ENCODE measurements around the gene PCNX1. TPM values are rescaled to one million over a fixed set of nuclear protein-coding genes. Genes with fewer than 3 reads are reported as not detected.
"Not testable (repeated sequence)": the region's sequence is repeated elsewhere in the genome, so short reads cannot be mapped to it uniquely, and the experiment has no call there.

PCNX1 gene
- total RNA-seq, result 100 to 1,000 TPM; 115 to 128 TPM
- polyA plus RNA-seq, result 10 to 100 TPM; 10.7 to 21.8 TPM

GRCh38 chr14:70907176-70907995 is at the start of gene PCNX1:
TSS of gene PCNX1 (plus strand) at chr14:70907459. CDS start at chr14:70907851, 392 bp downstream.
- peak within 1 kb of the TSS; percentile 88 to 99 (median 94) for H3K4me3 Mint-ChIP-seq
- ChIA-PET POLR2A (ENCODE audit: partially characterized antibody) (interaction anchor here (0.7 to 8.3 kb wide), 35 partner anchors 8 to 1141 kb away, joined by 3 to 164 read pairs (median 8); partner anchors contain the start of gene MAP3K9), CTCF (ENCODE audit: partially characterized antibody) (interaction anchor here (0.7 to 4.9 kb wide), 38 partner anchors 8 to 246 kb away, joined by 3 to 219 read pairs (median 10); partner anchors contain the start of gene MAP3K9)
- peaks cover 0 to 2% (median 0%) of the 10 kb centered on the region in 8 donors for H3K9me3 Mint-ChIP-seq
- Histone ChIP-seq H3K27ac (ENCODE audit: low read depth, low read length) (peak within 1 kb of the TSS; percentile 79), H3K36me3 (ENCODE audit: insufficient read depth, low read length) (no peaks in the 10 kb centered on the region), H3K4me1 (ENCODE audit: insufficient read depth, low read length) (peaks cover 61% of the 10 kb centered on the region), H3K9me3 (ENCODE audit: control insufficient read depth in 1 of 2, low read length in 2 of 2) (no peaks in the 10 kb centered on the region), H3K4me3 (ENCODE audit: low read length in 2 of 2) (peak within 1 kb of the TSS; percentile 74 to 79), H3K27me3 (ENCODE audit: insufficient read depth, low read length) (no peaks in the 10 kb centered on the region)
- H3K36me3 Mint-ChIP-seq, result peaks cover 1 to 23% of the 10 kb centered on the region in 2 donors
- H3K27ac Mint-ChIP-seq, result peak within 1 kb of the TSS; percentile 95 to 99 (median 98)
- DNase-seq, result peak; percentile 94 to 95 (median 95)
- no peaks in the 10 kb centered on the region for H3K27me3 Mint-ChIP-seq
- H3K4me1 Mint-ChIP-seq, result peaks cover 38 to 73% (median 61%) of the 10 kb centered on the region in 4 donors
- intact Hi-C loops (cut with micrococcal nuclease), result loop anchor here (1.0 to 2.0 kb wide), 7 partner anchors 13 to 104 kb away; no protein-coding TSS in a partner anchor

- Histone ChIP-seq H3K27me3 (ENCODE audit: insufficient read depth, low read length) (no peaks in the 10 kb centered on the region), H3K4me1 (ENCODE audit: insufficient read depth, low read length) (no peaks in the 10 kb centered on the region), H3K36me3 (ENCODE audit: insufficient read depth, low read length) (no peaks in the 10 kb centered on the region), H3K27ac (ENCODE audit: low read depth, low read length) (no peak overlapping the region), H3K9me3 (ENCODE audit: control insufficient read depth in 1 of 2, low read length in 2 of 2) (no peaks in the 10 kb centered on the region), H3K4me3 (ENCODE audit: low read length in 2 of 2) (no peak overlapping the region)
- Mint-ChIP-seq H3K27me3 (no peaks in the 10 kb centered on the region), H3K9me3 (no peaks in the 10 kb centered on the region), H3K4me3 (no peak overlapping the region), H3K36me3 (no peaks in the 10 kb centered on the region), H3K4me1 (peaks cover 4 to 6% (median 5%) of the 10 kb centered on the region in 4 donors), H3K27ac (no peak overlapping the region)
- ChIA-PET CTCF (ENCODE audit: partially characterized antibody) (interaction anchor here (0.9 kb wide), 1 partner anchor 47 kb away, joined by 3 read pairs; no protein-coding TSS in a partner anchor), POLR2A (ENCODE audit: partially characterized antibody) (no interaction called here)
- intact Hi-C loops (cut with micrococcal nuclease), result no loop called here
- no peak for DNase-seq
These were observed 49.8 kb upstream of the PCNX1 start for GRCh38 chr14:70857496-70857890.

DNA sequence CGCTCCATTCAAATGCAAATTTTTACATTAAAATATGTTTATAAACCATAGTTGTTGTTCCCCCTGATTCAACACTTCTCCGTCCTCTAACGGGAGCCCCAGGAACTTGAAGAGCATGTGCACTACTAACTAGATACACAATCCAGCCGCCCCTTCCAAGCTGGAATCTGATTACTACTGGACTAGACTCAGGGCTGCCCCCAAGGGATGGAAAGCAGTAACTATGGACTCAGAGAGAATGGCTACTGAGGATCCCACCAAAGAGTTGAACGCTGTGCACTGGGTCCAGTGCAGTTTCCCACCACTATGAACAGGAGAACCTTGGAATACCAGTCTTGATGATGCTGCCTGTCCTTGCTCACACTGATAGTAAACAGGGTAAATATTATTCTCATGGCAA is 48.6 kb upstream of the PCNX1 start:
- H3K27ac ChIP-seq (ENCODE audit: low read depth, low read length), result no peak overlapping the region
- H3K27me3 Mint-ChIP-seq, result no peaks in the 10 kb centered on the region
- CTCF ChIA-PET (ENCODE audit: partially characterized antibody), result no interaction called here
- POLR2A ChIA-PET (ENCODE audit: partially characterized antibody), result no interaction called here
- H3K4me3 ChIP-seq (ENCODE audit: low read length in 2 of 2), result no peak overlapping the region
- no peak overlapping the region for H3K4me3 Mint-ChIP-seq
- no peaks in the 10 kb centered on the region for H3K27me3 ChIP-seq (ENCODE audit: insufficient read depth, low read length)
- no peak for DNase-seq
- H3K4me1 ChIP-seq (ENCODE audit: insufficient read depth, low read length), result no peaks in the 10 kb centered on the region
- intact Hi-C loops (cut with micrococcal nuclease), result no loop called here
- H3K27ac Mint-ChIP-seq, result no peak overlapping the region
- peaks cover 4 to 6% (median 5%) of the 10 kb centered on the region in 4 donors for H3K4me1 Mint-ChIP-seq
- H3K36me3 Mint-ChIP-seq, result no peaks in the 10 kb centered on the region
- no peaks in the 10 kb centered on the region for H3K36me3 ChIP-seq (ENCODE audit: insufficient read depth, low read length)
- no peaks in the 10 kb centered on the region for H3K9me3 Mint-ChIP-seq
- H3K9me3 ChIP-seq (ENCODE audit: control insufficient read depth in 1 of 2, low read length in 2 of 2), result no peaks in the 10 kb centered on the region

GRCh38 chr14:70866992-70867391 is 40.3 kb upstream of the PCNX1 start:
- peaks cover 0 to 14% of the 10 kb centered on the region in 2 donors for H3K36me3 Mint-ChIP-seq
- H3K27ac ChIP-seq (ENCODE audit: low read depth, low read length); H3K27me3 Mint-ChIP-seq; intact Hi-C loops (cut with micrococcal nuclease); H3K9me3 ChIP-seq (ENCODE audit: control insufficient read depth in 1 of 2, low read length in 2 of 2); H3K27ac Mint-ChIP-seq; H3K4me3 Mint-ChIP-seq; DNase-seq; H3K27me3 ChIP-seq (ENCODE audit: insufficient read depth, low read length); H3K4me1 ChIP-seq (ENCODE audit: insufficient read depth, low read length); H3K36me3 ChIP-seq (ENCODE audit: insufficient read depth, low read length); POLR2A ChIA-PET (ENCODE audit: partially characterized antibody); H3K4me3 ChIP-seq (ENCODE audit: low read length in 2 of 2): not testable (repeated sequence)
- H3K4me1 Mint-ChIP-seq, result peaks cover 1 to 11% (median 7%) of the 10 kb centered on the region in 4 donors
- CTCF ChIA-PET (ENCODE audit: partially characterized antibody), result interaction anchor here (0.9 to 1.6 kb wide), 3 partner anchors 29 to 89 kb away, joined by 3 read pairs; partner anchors contain the start of gene PCNX1
- peaks cover 0 to 17% (median 6%) of the 10 kb centered on the region in 8 donors for H3K9me3 Mint-ChIP-seq

- Histone ChIP-seq H3K27ac (ENCODE audit: low read depth, low read length) (no peak overlapping the region), H3K4me1 (ENCODE audit: insufficient read depth, low read length) (peaks cover 23% of the 10 kb centered on the region), H3K4me3 (ENCODE audit: low read length in 2 of 2) (no peak overlapping the region), H3K9me3 (ENCODE audit: control insufficient read depth in 1 of 2, low read length in 2 of 2) (no peaks in the 10 kb centered on the region), H3K27me3 (ENCODE audit: insufficient read depth, low read length) (no peaks in the 10 kb centered on the region), H3K36me3 (ENCODE audit: insufficient read depth, low read length) (no peaks in the 10 kb centered on the region)
- Mint-ChIP-seq H3K27ac (peak overlapping the region in 5 of 7 donors; percentile 44 to 98 (median 74)), H3K9me3 (peaks cover 0 to 16% (median 6%) of the 10 kb centered on the region in 8 donors), H3K36me3 (peaks cover 5 to 14% of the 10 kb centered on the region in 2 donors), H3K4me3 (peak overlapping the region in 6 of 8 donors; percentile 5 to 93 (median 90)), H3K4me1 (peaks cover 10 to 26% (median 21%) of the 10 kb centered on the region in 4 donors), H3K27me3 (no peaks in the 10 kb centered on the region)
- DNase-seq, result no peak
- intact Hi-C loops (cut with micrococcal nuclease), result loop anchor here (5.0 kb wide), 1 partner anchor 49 kb away; no protein-coding TSS in a partner anchor
- ChIA-PET CTCF (ENCODE audit: partially characterized antibody) (interaction anchor here (1.7 to 5.0 kb wide), 6 partner anchors 14 to 83 kb away, joined by 4 to 85 read pairs (median 14); partner anchors contain the start of gene PCNX1), POLR2A (ENCODE audit: partially characterized antibody) (interaction anchor here (1.1 to 4.7 kb wide), 5 partner anchors 14 to 75 kb away, joined by 4 to 62 read pairs (median 4); partner anchors contain the start of gene MAP3K9)
These were observed 36.3 kb upstream of the PCNX1 start for GRCh38 chr14:70871001-70871400.

GRCh38 chr14:70871863-70872677 is 35.2 kb upstream of the PCNX1 start:
- Histone ChIP-seq H3K27ac (ENCODE audit: low read depth, low read length) (peak overlapping the region; percentile 65), H3K27me3 (ENCODE audit: insufficient read depth, low read length) (no peaks in the 10 kb centered on the region), H3K4me1 (ENCODE audit: insufficient read depth, low read length) (peaks cover 23% of the 10 kb centered on the region), H3K36me3 (ENCODE audit: insufficient read depth, low read length) (no peaks in the 10 kb centered on the region), H3K4me3 (ENCODE audit: low read length in 2 of 2) (peak overlapping the region in 1 of 2 donors; percentile 56), H3K9me3 (ENCODE audit: control insufficient read depth in 1 of 2, low read length in 2 of 2) (no peaks in the 10 kb centered on the region)
- DNase-seq, result peak; percentile 49 to 58 (median 54)
- POLR2A ChIA-PET (ENCODE audit: partially characterized antibody), result interaction anchor here (0.8 to 4.7 kb wide), 15 partner anchors 13 to 217 kb away, joined by 3 to 62 read pairs (median 5); partner anchors contain the start of genes MAP3K9 and PCNX1
- H3K36me3 Mint-ChIP-seq, result peaks cover 5 to 12% of the 10 kb centered on the region in 2 donors
- H3K27me3 Mint-ChIP-seq, result no peaks in the 10 kb centered on the region
- H3K27ac Mint-ChIP-seq, result peak overlapping the region; percentile 94 to 98 (median 97)
- intact Hi-C loops (cut with micrococcal nuclease), result loop anchor here (1.0 to 5.0 kb wide), 2 partner anchors 36 to 50 kb away; no protein-coding TSS in a partner anchor
- CTCF ChIA-PET (ENCODE audit: partially characterized antibody), result interaction anchor here (0.9 to 5.0 kb wide), 14 partner anchors 13 to 97 kb away, joined by 3 to 85 read pairs (median 6); partner anchors contain the start of gene PCNX1
- H3K4me3 Mint-ChIP-seq, result peak overlapping the region; percentile 83 to 93 (median 89)
- H3K9me3 Mint-ChIP-seq, result peaks cover 0 to 14% (median 5%) of the 10 kb centered on the region in 8 donors
- H3K4me1 Mint-ChIP-seq, result peaks cover 10 to 26% (median 21%) of the 10 kb centered on the region in 4 donors

Data from CD4-positive, alpha-beta memory T cell (primary cell).